SK-N-SH treated with all-trans-retinoic acid at 6 μM for 48 hours (cell line): ENCODE results near the gene PZP.

ENCODE experiments used
- ATAC-seq: fragments of 200-7000 bp; cut with Tn5 transposase; 3 replicates; pipeline ENCODE4 v1.9.1; 2020; ENCODE audit warnings: mild to moderate bottlenecking, moderate library complexity
- ARNTL ChIP-seq: fragments of 450-650 bp; formaldehyde crosslinking; IDR thresholded peaks from 2 replicates; pipeline ENCODE4 v1.5.0; 2020; ENCODE audit warnings: low read depth, mild to moderate bottlenecking, moderate library complexity, borderline replicate concordance
- BACH2 ChIP-seq: fragments of 250-450 bp; sonication (Bioruptor Pico); IDR thresholded peaks from 2 replicates; pipeline ENCODE4 v1.9.0; 2021; ENCODE audit warnings: mild to moderate bottlenecking, borderline replicate concordance
- CSRNP3 ChIP-seq: fragments of 250-450 bp; sonication (Bioruptor Pico); IDR thresholded peaks from 2 replicates; pipeline ENCODE4 v1.5.1; 2021; ENCODE audit warnings: mild to moderate bottlenecking, moderate library complexity
- ESRRG ChIP-seq: fragments of 250-450 bp; sonication (Bioruptor Pico); IDR thresholded peaks from 2 replicates; pipeline ENCODE4 v1.6.1; 2021; ENCODE audit warnings: mild to moderate bottlenecking
- GLIS3 ChIP-seq: fragments of 250-450 bp; sonication (Bioruptor Pico); IDR thresholded peaks from 2 replicates; pipeline ENCODE4 v1.5.0; 2020; ENCODE audit warnings: mild to moderate bottlenecking, moderate library complexity
- ISL1 ChIP-seq: fragments of 250-450 bp; sonication (Bioruptor Pico); IDR thresholded peaks from 2 replicates; pipeline ENCODE4 v2.1.2; 2022; ENCODE audit warnings: mild to moderate bottlenecking, moderate library complexity
- PATZ1 ChIP-seq: fragments of 250-450 bp; sonication (Bioruptor Pico); IDR thresholded peaks from 2 replicates; pipeline ENCODE4 v1.8.0; 2020; ENCODE audit warnings: mild to moderate bottlenecking, moderate library complexity, borderline replicate concordance
- PPARA ChIP-seq: fragments of 250-450 bp; sonication (Bioruptor Pico); IDR thresholded peaks from 2 replicates; pipeline ENCODE4 v1.5.0; 2020; ENCODE audit warnings: mild to moderate bottlenecking, borderline replicate concordance
- RARB ChIP-seq: fragments of 250-450 bp; sonication (Bioruptor Pico); IDR thresholded peaks from 2 replicates; pipeline ENCODE4 v1.8.0; 2021; ENCODE audit warnings: mild to moderate bottlenecking, moderate library complexity
- SNAI2 ChIP-seq: fragments of 250-450 bp; sonication (Bioruptor Pico); IDR thresholded peaks from 2 replicates; pipeline ENCODE4 v1.5.0; 2020; ENCODE audit warnings: mild to moderate bottlenecking, moderate library complexity
- TCF4 ChIP-seq: fragments of 250-450 bp; sonication (Bioruptor Pico); IDR thresholded peaks from 2 replicates; pipeline ENCODE4 v1.8.0; 2021; ENCODE audit warnings: mild to moderate bottlenecking, moderate library complexity, borderline replicate concordance
- TOX ChIP-seq: fragments of 250-450 bp; sonication (Bioruptor Pico); IDR thresholded peaks from 2 replicates; pipeline ENCODE4 v1.8.0; 2021; ENCODE audit warnings: mild to moderate bottlenecking, moderate library complexity, borderline replicate concordance
- ZC3H10 ChIP-seq: fragments of 250-450 bp; sonication (Bioruptor Pico); IDR thresholded peaks from 2 replicates; pipeline ENCODE4 v1.5.1; 2021; ENCODE audit warnings: mild to moderate bottlenecking, moderate library complexity
- ZFP3 ChIP-seq: fragments of 250-450 bp; sonication (Bioruptor Pico); IDR thresholded peaks from 2 replicates; pipeline ENCODE4 v1.5.0; 2020; ENCODE audit warnings: mild to moderate bottlenecking, moderate library complexity
- ZFP30 ChIP-seq: fragments of 450-650 bp; formaldehyde crosslinking; IDR thresholded peaks from 2 replicates; pipeline ENCODE4 v1.5.0; 2022; ENCODE audit warnings: mild to moderate bottlenecking, moderate library complexity
- ZNF565 ChIP-seq: fragments of 450-650 bp; formaldehyde crosslinking; conservative IDR thresholded peaks from 2 replicates; pipeline ENCODE4 v1.5.0; 2020; ENCODE audit warnings: low read depth, mild to moderate bottlenecking, moderate library complexity
- ZNF70 ChIP-seq: fragments of 450-650 bp; formaldehyde crosslinking; IDR thresholded peaks from 2 replicates; pipeline ENCODE4 v1.5.0; 2020; ENCODE audit warnings: mild to moderate bottlenecking, moderate library complexity
- TF ChIP-seq, protein P1 (sequence below): fragments of 250-450 bp; sonication (Bioruptor Pico); IDR thresholded peaks from 2 replicates; pipeline ENCODE4 v1.8.0; 2021; ENCODE audit warnings: low read depth, mild to moderate bottlenecking, moderate library complexity, borderline replicate concordance
- TF ChIP-seq, protein P2 (sequence below): fragments of 250-450 bp; sonication (Bioruptor Pico); IDR thresholded peaks from 2 replicates; pipeline ENCODE4 v1.5.1; 2020; ENCODE audit warnings: low read depth, mild to moderate bottlenecking, moderate library complexity
- TF ChIP-seq, protein P3 (sequence below): fragments of 250-450 bp; sonication (Bioruptor Pico); IDR thresholded peaks from 2 replicates; pipeline ENCODE4 v1.5.0; 2020; ENCODE audit warnings: mild to moderate bottlenecking, moderate library complexity

Gene PZP

DNA sequence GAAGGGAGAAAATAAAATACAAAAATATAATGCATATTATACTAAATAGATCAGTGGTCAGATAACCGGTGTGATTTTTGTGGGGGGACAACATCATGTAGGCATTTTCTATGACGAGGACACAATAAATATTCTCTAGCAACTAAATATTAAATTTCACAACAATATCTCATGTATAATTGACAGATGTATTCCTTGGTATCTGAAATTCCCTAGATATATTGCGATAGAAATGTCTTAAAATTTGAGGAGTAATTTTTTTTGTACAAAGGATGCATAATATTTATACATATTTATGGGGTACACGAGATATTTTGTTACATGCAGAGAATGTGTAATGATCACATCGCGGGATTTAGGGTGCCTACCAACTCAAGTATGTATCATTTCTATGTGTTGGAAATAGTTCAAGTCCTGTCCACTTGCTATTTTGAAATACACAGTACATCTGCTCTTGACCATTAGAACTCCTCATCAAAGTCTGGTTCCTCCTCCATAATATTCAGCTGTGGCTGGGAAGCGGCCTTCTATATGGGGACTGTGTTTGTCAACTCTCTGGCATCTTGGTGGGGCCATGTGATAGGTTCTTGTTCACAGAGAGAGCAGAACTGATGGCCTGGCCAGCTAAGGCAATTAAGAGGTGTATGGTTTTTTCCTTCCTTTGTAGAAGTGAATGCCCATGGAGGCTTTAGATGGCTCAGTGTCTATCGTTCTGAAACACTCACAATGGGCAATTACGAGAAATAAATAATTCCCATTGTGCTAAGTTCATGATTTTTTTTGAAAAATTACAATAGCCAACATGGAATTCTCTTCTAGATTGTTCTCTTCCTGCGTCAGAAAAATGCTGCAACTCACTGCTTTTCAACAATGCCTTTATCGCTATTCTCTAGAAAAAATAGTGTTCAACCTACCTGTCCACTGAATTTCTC lies 101.3 kb downstream of the PZP start:
- no peak for ATAC-seq
- TF ChIP-seq TCF4: no peak
- no peak for TF ChIP-seq PATZ1 (CRISPR knock-in tag)
- TF ChIP-seq BACH2 (CRISPR knock-in tag): no peak
- no peak for TF ChIP-seq RARB (CRISPR knock-in tag)
- no peak for TF ChIP-seq CSRNP3 (CRISPR knock-in tag)
- TF ChIP-seq TOX (CRISPR knock-in tag): no peak
- TF ChIP-seq, protein P1, sequence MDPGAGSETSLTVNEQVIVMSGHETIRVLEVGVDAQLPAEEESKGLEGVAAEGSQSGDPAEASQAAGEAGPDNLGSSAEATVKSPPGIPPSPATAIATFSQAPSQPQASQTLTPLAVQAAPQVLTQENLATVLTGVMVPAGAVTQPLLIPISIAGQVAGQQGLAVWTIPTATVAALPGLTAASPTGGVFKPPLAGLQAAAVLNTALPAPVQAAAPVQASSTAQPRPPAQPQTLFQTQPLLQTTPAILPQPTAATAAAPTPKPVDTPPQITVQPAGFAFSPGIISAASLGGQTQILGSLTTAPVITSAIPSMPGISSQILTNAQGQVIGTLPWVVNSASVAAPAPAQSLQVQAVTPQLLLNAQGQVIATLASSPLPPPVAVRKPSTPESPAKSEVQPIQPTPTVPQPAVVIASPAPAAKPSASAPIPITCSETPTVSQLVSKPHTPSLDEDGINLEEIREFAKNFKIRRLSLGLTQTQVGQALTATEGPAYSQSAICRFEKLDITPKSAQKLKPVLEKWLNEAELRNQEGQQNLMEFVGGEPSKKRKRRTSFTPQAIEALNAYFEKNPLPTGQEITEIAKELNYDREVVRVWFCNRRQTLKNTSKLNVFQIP: no peak
- TF ChIP-seq ZFP3 (CRISPR knock-in tag): no peak
- no peak for TF ChIP-seq ISL1
- no peak for TF ChIP-seq ZFP30 (CRISPR knock-in tag)
- no peak for TF ChIP-seq PPARA
- TF ChIP-seq ESRRG: no peak
- no peak for TF ChIP-seq ZNF565 (CRISPR knock-in tag)
- TF ChIP-seq ZNF70 (CRISPR knock-in tag): no peak
- TF ChIP-seq, protein P2, sequence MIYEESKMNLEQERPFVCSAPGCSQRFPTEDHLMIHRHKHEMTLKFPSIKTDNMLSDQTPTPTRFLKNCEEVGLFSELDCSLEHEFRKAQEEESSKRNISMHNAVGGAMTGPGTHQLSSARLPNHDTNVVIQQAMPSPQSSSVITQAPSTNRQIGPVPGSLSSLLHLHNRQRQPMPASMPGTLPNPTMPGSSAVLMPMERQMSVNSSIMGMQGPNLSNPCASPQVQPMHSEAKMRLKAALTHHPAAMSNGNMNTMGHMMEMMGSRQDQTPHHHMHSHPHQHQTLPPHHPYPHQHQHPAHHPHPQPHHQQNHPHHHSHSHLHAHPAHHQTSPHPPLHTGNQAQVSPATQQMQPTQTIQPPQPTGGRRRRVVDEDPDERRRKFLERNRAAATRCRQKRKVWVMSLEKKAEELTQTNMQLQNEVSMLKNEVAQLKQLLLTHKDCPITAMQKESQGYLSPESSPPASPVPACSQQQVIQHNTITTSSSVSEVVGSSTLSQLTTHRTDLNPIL (CRISPR knock-in tag): no peak
- no peak for TF ChIP-seq GLIS3 (CRISPR knock-in tag)
- TF ChIP-seq, protein P3, sequence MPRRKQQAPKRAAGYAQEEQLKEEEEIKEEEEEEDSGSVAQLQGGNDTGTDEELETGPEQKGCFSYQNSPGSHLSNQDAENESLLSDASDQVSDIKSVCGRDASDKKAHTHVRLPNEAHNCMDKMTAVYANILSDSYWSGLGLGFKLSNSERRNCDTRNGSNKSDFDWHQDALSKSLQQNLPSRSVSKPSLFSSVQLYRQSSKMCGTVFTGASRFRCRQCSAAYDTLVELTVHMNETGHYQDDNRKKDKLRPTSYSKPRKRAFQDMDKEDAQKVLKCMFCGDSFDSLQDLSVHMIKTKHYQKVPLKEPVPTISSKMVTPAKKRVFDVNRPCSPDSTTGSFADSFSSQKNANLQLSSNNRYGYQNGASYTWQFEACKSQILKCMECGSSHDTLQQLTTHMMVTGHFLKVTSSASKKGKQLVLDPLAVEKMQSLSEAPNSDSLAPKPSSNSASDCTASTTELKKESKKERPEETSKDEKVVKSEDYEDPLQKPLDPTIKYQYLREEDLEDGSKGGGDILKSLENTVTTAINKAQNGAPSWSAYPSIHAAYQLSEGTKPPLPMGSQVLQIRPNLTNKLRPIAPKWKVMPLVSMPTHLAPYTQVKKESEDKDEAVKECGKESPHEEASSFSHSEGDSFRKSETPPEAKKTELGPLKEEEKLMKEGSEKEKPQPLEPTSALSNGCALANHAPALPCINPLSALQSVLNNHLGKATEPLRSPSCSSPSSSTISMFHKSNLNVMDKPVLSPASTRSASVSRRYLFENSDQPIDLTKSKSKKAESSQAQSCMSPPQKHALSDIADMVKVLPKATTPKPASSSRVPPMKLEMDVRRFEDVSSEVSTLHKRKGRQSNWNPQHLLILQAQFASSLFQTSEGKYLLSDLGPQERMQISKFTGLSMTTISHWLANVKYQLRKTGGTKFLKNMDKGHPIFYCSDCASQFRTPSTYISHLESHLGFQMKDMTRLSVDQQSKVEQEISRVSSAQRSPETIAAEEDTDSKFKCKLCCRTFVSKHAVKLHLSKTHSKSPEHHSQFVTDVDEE (CRISPR knock-in tag): no peak
- TF ChIP-seq ARNTL: no peak
- no peak for TF ChIP-seq SNAI2 (CRISPR knock-in tag)

DNA sequence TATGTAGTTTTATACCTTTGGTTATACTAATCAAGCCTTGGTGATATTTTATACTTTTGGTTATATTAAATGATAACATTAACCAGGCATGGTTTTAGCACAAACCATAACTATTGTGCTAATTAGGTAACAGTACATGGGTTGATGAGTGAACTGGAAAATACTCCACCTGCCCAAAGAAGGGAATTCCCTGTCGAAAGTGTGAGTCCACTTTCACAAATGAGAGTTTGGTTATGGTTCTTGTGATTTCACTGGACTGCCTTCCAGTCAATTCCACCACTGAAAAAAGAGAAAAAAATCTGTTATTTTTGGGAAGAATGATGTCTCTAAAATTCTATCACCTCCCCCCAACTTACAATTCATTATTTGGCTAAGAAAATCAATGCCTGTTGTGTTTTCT lies 102.1 kb downstream of the PZP start:
- no peak for ATAC-seq
- TF ChIP-seq, protein P1: no peak
- TF ChIP-seq ZC3H10 (CRISPR knock-in tag) (no peak), PPARA (no peak), ISL1 (no peak), ZFP3 (CRISPR knock-in tag) (no peak), ZNF70 (CRISPR knock-in tag) (no peak), GLIS3 (CRISPR knock-in tag) (no peak), BACH2 (CRISPR knock-in tag) (no peak), SNAI2 (CRISPR knock-in tag) (no peak)
- TF ChIP-seq, protein P2 (CRISPR knock-in tag): no peak
